ENCODE measurements around the gene PADI2. TPM values are rescaled to one million over a fixed set of nuclear protein-coding genes. Genes with fewer than 3 reads are reported as not detected.

The PADI2 gene
- total RNA-seq, 2 experiments from 2014 or later = 0.25 to 0.30 TPM

- peaks cover 19% of the 10 kb centered on the region for H3K4me1 Mint-ChIP-seq (ENCODE audit: low read depth)
- Histone ChIP-seq H3K36me3 (ENCODE audit: insufficient read depth, low read length) (peaks cover 54% of the 10 kb centered on the region), H3K27me3 (ENCODE audit: control insufficient read depth in 1 of 2, insufficient read depth in 2 of 2, low read length in 2 of 2) (no peaks in the 10 kb centered on the region), H3K9me3 (ENCODE audit: control insufficient read depth in 1 of 2, insufficient read depth in 1 of 2, low read length in 2 of 2) (no peaks in the 10 kb centered on the region), H3K4me1 (ENCODE audit: insufficient read depth, low read length) (peaks cover 3% of the 10 kb centered on the region), H3K4me3 (ENCODE audit: low read length) (no peak overlapping the region), H3K27ac (ENCODE audit: low read depth in 1 of 2, low read length in 2 of 2) (no peak overlapping the region)
- POLR2A ChIA-PET = interaction anchor here (1.7 kb wide), 1 partner anchor 24 kb away, joined by 3 read pairs; no protein-coding TSS in a partner anchor
- CTCF ChIA-PET = interaction anchor here (0.9 to 1.7 kb wide), 2 partner anchors 85 to 94 kb away, joined by 4 to 7 read pairs; no protein-coding TSS in a partner anchor
- peak overlapping the region; percentile 47 for H3K4me3 Mint-ChIP-seq
- H3K36me3 Mint-ChIP-seq (ENCODE audit: low read depth) = peaks cover 58% of the 10 kb centered on the region
- H3K27me3 Mint-ChIP-seq = no peaks in the 10 kb centered on the region
- intact Hi-C loops (cut with DNase I, micrococcal nuclease) = loop anchor here (1.0 kb wide), 1 partner anchor 94 kb away; no protein-coding TSS in a partner anchor
- peak overlapping the region; percentile 31 for H3K27ac Mint-ChIP-seq
- ATAC-seq (ENCODE audit: poor library complexity) (peak; percentile 44), DNase-seq (peak in 3 of 14 experiments; percentile 50 to 58 (median 57))
- H3K9me3 Mint-ChIP-seq = no peaks in the 10 kb centered on the region
- peak; percentile 72 for TF ChIP-seq CTCF (IDR thresholded peaks at IDR 0.05)
These were observed 73.5 kb downstream of the PADI2 start for GRCh38 chr1:17045634-17046333.

DNA sequence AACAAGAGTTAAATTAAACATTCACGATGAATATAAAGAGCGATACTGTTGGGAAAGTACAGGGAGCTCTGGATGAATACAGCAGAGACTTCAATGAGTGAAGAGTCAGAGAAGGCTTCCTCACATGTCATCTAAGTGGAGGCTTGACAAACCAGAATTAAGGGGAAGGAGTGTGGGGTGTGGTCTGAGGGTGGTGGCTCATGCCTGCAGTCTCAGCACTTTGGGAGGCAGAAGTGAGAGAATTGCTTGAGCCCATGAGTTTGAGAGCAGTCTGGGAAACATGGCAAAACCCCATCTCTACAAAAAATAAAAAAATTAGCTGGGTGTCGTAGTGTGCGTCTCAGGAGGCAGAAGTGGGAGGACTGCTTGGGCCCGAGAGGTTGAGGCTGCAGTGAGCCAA lies 74.1 kb downstream of the PADI2 start:
- DNase-seq = peak in 2 of 14 experiments; percentile 44 to 60
- ChIA-PET CTCF (interaction anchor here (1.7 kb wide), 1 partner anchor 85 kb away, joined by 4 read pairs; no protein-coding TSS in a partner anchor), POLR2A (interaction anchor here (1.7 kb wide), 1 partner anchor 23 kb away, joined by 3 read pairs; no protein-coding TSS in a partner anchor)
- no peak for TF ChIP-seq CTCF (IDR thresholded peaks at IDR 0.05)
- peaks cover 3% of the 10 kb centered on the region for H3K4me1 ChIP-seq (ENCODE audit: insufficient read depth, low read length)
- intact Hi-C loops (cut with DNase I, micrococcal nuclease) = no loop called here
- H3K4me1 Mint-ChIP-seq (ENCODE audit: low read depth) = peaks cover 16% of the 10 kb centered on the region
- no peak for ATAC-seq (ENCODE audit: poor library complexity)
- no peaks in the 10 kb centered on the region for H3K27me3 ChIP-seq (ENCODE audit: control insufficient read depth in 1 of 2, insufficient read depth in 2 of 2, low read length in 2 of 2)
- no peak overlapping the region for H3K4me3 ChIP-seq (ENCODE audit: low read length)
- no peak overlapping the region for H3K27ac ChIP-seq (ENCODE audit: low read depth in 1 of 2, low read length in 2 of 2)
- H3K36me3 ChIP-seq (ENCODE audit: insufficient read depth, low read length) = peaks cover 58% of the 10 kb centered on the region
- no peak overlapping the region for H3K27ac Mint-ChIP-seq
- no peaks in the 10 kb centered on the region for H3K9me3 Mint-ChIP-seq
- H3K27me3 Mint-ChIP-seq = no peaks in the 10 kb centered on the region
- no peaks in the 10 kb centered on the region for H3K9me3 ChIP-seq (ENCODE audit: control insufficient read depth in 1 of 2, insufficient read depth in 1 of 2, low read length in 2 of 2)
- peaks cover 58% of the 10 kb centered on the region for H3K36me3 Mint-ChIP-seq (ENCODE audit: low read depth)
- H3K4me3 Mint-ChIP-seq = no peak overlapping the region

DNA sequence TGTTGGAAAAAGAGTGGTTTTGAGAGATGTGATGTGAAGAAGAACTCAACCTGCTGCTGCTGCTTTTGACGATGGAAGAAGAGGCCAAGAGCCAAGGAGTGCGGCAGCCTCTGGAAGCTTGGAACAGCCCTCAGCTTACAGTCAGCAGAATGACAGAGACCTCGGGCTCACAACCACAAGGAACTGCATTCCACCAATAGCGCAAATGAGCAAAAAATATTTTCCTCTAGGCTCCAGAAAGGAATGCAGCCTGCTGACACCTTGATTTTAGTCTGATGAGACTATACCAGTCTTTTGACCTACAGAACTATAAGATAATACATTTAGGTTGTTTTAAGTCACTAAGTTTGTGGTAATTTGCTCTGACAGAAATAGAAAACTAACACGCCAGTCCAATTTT lies 75.6 kb downstream of the PADI2 start:
- Mint-ChIP-seq H3K4me3 (no peak overlapping the region), H3K27me3 (no peaks in the 10 kb centered on the region), H3K36me3 (ENCODE audit: low read depth) (peaks cover 67% of the 10 kb centered on the region), H3K4me1 (ENCODE audit: low read depth) (peaks cover 16% of the 10 kb centered on the region), H3K9me3 (no peaks in the 10 kb centered on the region), H3K27ac (no peak overlapping the region)
- Histone ChIP-seq H3K4me3 (ENCODE audit: low read length) (no peak overlapping the region), H3K4me1 (ENCODE audit: insufficient read depth, low read length) (peaks cover 3% of the 10 kb centered on the region), H3K27ac (ENCODE audit: low read depth in 1 of 2, low read length in 2 of 2) (no peak overlapping the region), H3K9me3 (ENCODE audit: control insufficient read depth in 1 of 2, insufficient read depth in 1 of 2, low read length in 2 of 2) (no peaks in the 10 kb centered on the region), H3K27me3 (ENCODE audit: control insufficient read depth in 1 of 2, insufficient read depth in 2 of 2, low read length in 2 of 2) (no peaks in the 10 kb centered on the region), H3K36me3 (ENCODE audit: insufficient read depth, low read length) (peaks cover 56% of the 10 kb centered on the region)
- no peak for TF ChIP-seq CTCF (IDR thresholded peaks at IDR 0.05)
- POLR2A ChIA-PET = no interaction called here
- ATAC-seq (ENCODE audit: poor library complexity) (no peak), DNase-seq (no peak)
- CTCF ChIA-PET = no interaction called here
- intact Hi-C loops (cut with DNase I, micrococcal nuclease) = no loop called here
